ENCODE data around the gene FBXO24.

Gene FBXO24

DNA sequence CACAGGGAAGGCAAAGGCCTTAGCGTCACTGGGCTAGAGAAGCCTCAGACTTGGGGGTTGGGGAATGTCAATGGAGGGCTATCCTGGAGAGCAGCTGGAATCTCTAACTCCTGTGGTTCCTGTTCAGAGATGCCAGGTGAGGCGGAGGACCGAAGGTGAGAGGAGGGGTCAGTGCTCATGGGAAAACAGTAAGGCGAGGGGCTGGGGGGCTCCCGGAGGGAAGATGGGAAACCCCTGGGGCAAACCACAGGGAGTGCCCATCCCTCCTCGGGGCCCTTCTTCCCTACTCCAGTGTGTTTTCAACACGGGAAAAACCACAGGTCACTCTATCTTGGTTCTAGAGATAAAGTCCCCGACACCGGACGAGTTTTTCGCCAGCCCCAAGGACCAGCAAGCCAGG is 3.5 kb upstream of the FBXO24 start:
- H3K4me2 ChIP-seq (ENCODE audit: low read length), result no peak overlapping the region
- H3K4me1 ChIP-seq (ENCODE audit: insufficient read depth, low read length, severe bottlenecking), result peaks cover 32% of the 10 kb centered on the region
- TF ChIP-seq, protein P1, sequence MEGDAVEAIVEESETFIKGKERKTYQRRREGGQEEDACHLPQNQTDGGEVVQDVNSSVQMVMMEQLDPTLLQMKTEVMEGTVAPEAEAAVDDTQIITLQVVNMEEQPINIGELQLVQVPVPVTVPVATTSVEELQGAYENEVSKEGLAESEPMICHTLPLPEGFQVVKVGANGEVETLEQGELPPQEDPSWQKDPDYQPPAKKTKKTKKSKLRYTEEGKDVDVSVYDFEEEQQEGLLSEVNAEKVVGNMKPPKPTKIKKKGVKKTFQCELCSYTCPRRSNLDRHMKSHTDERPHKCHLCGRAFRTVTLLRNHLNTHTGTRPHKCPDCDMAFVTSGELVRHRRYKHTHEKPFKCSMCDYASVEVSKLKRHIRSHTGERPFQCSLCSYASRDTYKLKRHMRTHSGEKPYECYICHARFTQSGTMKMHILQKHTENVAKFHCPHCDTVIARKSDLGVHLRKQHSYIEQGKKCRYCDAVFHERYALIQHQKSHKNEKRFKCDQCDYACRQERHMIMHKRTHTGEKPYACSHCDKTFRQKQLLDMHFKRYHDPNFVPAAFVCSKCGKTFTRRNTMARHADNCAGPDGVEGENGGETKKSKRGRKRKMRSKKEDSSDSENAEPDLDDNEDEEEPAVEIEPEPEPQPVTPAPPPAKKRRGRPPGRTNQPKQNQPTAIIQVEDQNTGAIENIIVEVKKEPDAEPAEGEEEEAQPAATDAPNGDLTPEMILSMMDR (IDR thresholded peaks at IDR 0.05; ENCODE audit: low read length), result no peak
- no peak for TF ChIP-seq EZH2 (IDR thresholded peaks at IDR 0.05; ENCODE audit: borderline replicate concordance, low read length)
- H3K27me3 ChIP-seq (ENCODE audit: insufficient read depth, low read length), result no peaks in the 10 kb centered on the region
- no peak overlapping the region for H3K9ac ChIP-seq (ENCODE audit: low read length)
- H3K9me3 ChIP-seq (ENCODE audit: low read length), result no peaks in the 10 kb centered on the region
- H3K27ac ChIP-seq (ENCODE audit: low read depth, low read length, poor library complexity, severe bottlenecking), result peak overlapping the region; percentile 92
- H3K79me2 ChIP-seq (ENCODE audit: insufficient read depth, low read length), result no peaks in the 10 kb centered on the region
- H3K4me3 ChIP-seq (ENCODE audit: low read depth, low read length, poor library complexity, severe bottlenecking), result no peak overlapping the region
- no peaks in the 10 kb centered on the region for H4K20me1 ChIP-seq (ENCODE audit: insufficient read depth, low read length)
- no peaks in the 10 kb centered on the region for H3K9me2 ChIP-seq (ENCODE audit: low read depth, low read length)
- no peaks in the 10 kb centered on the region for H3F3A ChIP-seq (ENCODE audit: insufficient read depth, low read length)
- H3K36me3 ChIP-seq (ENCODE audit: insufficient read depth, low read length), result peaks cover 52% of the 10 kb centered on the region
- no peak overlapping the region for H2AFZ ChIP-seq (ENCODE audit: low read length)

DNA sequence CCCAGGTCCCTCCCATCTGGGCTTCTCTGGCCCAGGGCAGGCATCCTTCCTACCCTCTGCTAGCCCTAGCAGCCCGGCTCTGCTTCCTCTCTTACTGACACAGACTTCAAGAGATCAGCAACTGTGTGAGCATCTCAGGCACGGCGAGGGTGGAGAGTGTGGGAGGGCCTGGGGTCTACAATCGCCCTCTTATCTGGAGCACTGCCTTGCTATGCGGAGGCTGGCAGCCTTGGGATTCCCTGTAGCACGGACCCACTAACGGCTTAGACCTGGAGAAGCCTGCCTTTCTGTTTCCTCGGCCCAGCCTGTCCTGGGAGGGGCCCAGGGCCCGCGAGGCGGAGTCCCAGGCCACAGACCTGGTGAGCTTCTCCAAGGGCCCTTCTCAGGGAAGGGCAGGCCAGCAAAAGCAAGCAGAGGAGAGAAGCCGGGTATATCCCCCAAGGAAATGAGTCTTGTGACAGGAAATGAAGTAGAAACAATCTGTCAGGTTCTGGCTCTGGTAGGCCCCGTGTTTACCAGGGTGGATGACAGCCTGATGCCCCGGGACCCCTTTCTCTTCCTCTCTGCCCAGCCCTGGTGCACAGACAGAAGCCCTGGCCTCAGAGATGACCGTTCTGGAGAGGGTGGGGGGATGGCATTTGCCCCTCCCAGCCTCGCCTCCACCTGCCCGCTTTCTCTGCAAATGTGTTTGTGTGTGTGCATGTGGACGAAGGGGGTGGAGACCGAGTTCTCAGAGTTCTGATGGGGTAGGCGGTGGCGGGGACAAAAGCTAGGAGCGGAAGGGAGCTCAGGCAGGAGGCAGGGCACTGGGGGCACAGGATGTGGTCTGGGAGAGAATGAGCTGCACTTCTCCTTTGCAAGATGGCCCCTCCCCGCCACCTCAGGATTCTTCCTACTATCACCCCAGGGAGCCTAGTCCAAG is 2.7 kb upstream of the FBXO24 start:
- H2AFZ ChIP-seq (ENCODE audit: low read length), result no peak overlapping the region
- peak overlapping the region; percentile 86 for H3K9ac ChIP-seq (ENCODE audit: low read length)

DNA sequence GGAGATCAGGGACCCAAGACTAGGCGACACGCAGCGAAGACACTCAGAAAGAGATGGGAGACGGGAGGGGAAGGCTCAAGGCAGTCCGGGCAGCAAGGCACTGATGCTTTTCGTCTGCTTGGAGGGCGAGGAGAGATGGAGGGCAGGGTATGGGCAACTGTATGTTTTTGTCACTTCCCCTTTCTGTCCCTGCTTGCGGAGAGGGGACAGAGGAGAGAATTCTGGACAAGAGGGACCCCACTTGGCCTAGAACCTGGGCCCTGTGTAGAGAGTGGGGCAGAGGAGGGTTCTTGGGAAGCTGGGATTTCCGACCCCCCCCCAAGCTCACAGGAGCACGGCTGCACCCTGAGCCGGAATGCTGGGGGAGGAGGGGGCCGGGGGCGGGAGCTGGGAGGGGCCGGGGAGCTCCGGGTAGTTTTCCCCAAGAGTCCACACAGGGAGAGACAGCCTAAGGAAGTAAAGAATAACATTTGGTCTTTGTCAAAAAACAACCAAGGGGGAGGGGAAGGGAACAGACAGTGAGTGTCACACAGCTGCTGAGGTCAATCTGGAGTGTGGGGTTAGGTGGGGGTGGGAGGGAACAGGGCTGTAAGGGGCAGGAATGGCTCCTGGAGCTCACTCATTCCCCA is 2.0 kb upstream of the FBXO24 start:
- H3K4me3 ChIP-seq (ENCODE audit: low read depth, low read length, poor library complexity, severe bottlenecking), result peak overlapping the region; percentile 75
- no peaks in the 10 kb centered on the region for H3K79me2 ChIP-seq (ENCODE audit: insufficient read depth, low read length)
- H2AFZ ChIP-seq (ENCODE audit: low read length), result no peak overlapping the region
- H3K9ac ChIP-seq (ENCODE audit: low read length), result peak overlapping the region; percentile 86
- TF ChIP-seq, protein P1 (IDR thresholded peaks at IDR 0.05; ENCODE audit: low read length), result no peak
- TF ChIP-seq EZH2 (IDR thresholded peaks at IDR 0.05; ENCODE audit: borderline replicate concordance, low read length), result no peak
- H3F3A ChIP-seq (ENCODE audit: insufficient read depth, low read length), result no peaks in the 10 kb centered on the region
- peaks cover 37% of the 10 kb centered on the region for H3K36me3 ChIP-seq (ENCODE audit: insufficient read depth, low read length)
- H3K4me1 ChIP-seq (ENCODE audit: insufficient read depth, low read length, severe bottlenecking), result peaks cover 32% of the 10 kb centered on the region
- H3K27ac ChIP-seq (ENCODE audit: low read depth, low read length, poor library complexity, severe bottlenecking), result peak overlapping the region; percentile 92
- no peaks in the 10 kb centered on the region for H3K27me3 ChIP-seq (ENCODE audit: insufficient read depth, low read length)
- H4K20me1 ChIP-seq (ENCODE audit: insufficient read depth, low read length), result no peaks in the 10 kb centered on the region
- H3K9me3 ChIP-seq (ENCODE audit: low read length), result no peaks in the 10 kb centered on the region
- peak overlapping the region; percentile 84 for H3K4me2 ChIP-seq (ENCODE audit: low read length)
- no peaks in the 10 kb centered on the region for H3K9me2 ChIP-seq (ENCODE audit: low read depth, low read length)

More for the DNA sequence above, 2.7 kb upstream of the FBXO24 start:
- peak overlapping the region; percentile 92 for H3K27ac ChIP-seq (ENCODE audit: low read depth, low read length, poor library complexity, severe bottlenecking)
- peaks cover 44% of the 10 kb centered on the region for H3K36me3 ChIP-seq (ENCODE audit: insufficient read depth, low read length)
- no peaks in the 10 kb centered on the region for H4K20me1 ChIP-seq (ENCODE audit: insufficient read depth, low read length)
- H3K4me1 ChIP-seq (ENCODE audit: insufficient read depth, low read length, severe bottlenecking), result peaks cover 32% of the 10 kb centered on the region
- H3K4me2 ChIP-seq (ENCODE audit: low read length), result peak overlapping the region; percentile 84
- no peaks in the 10 kb centered on the region for H3K9me2 ChIP-seq (ENCODE audit: low read depth, low read length)
- H3K27me3 ChIP-seq (ENCODE audit: insufficient read depth, low read length), result no peaks in the 10 kb centered on the region
- TF ChIP-seq, protein P1 (IDR thresholded peaks at IDR 0.05; ENCODE audit: low read length), result no peak
- no peak for TF ChIP-seq EZH2 (IDR thresholded peaks at IDR 0.05; ENCODE audit: borderline replicate concordance, low read length)
- H3K79me2 ChIP-seq (ENCODE audit: insufficient read depth, low read length), result no peaks in the 10 kb centered on the region
- H3F3A ChIP-seq (ENCODE audit: insufficient read depth, low read length), result no peaks in the 10 kb centered on the region
- H3K4me3 ChIP-seq (ENCODE audit: low read depth, low read length, poor library complexity, severe bottlenecking), result peak overlapping the region; percentile 75
- H3K9me3 ChIP-seq (ENCODE audit: low read length), result no peaks in the 10 kb centered on the region

Measured in OCI-LY1 (cell line).